GM23338 (cell line): ENCODE results near the gene HSPE1.

Experiments
- CTCF ChIP-seq, 2 experiments: fragments of 200-600 bp in 1 of 2; sonication (generic) in 1 of 2; conservative IDR thresholded peaks; 2 replicates each; pipeline versions ENCODE4 v1.5.1 to v1.6.1; 2016 to 2017; ENCODE audit warnings: antibody characterized with exemption in 2 of 2, low read depth in 2 of 2, mild to moderate bottlenecking in 2 of 2, moderate library complexity in 1 of 2
- EZH2 ChIP-seq: fragments of 200-600 bp; sonication (generic); IDR thresholded peaks from one replicate; pipeline ENCODE4 v1.8.0; 2017; ENCODE audit warnings: antibody characterized with exemption, mild to moderate bottlenecking, low read depth; ENCODE audit not compliant: unreplicated experiment
- POLR2AphosphoS5 ChIP-seq: IDR thresholded peaks from 2 replicates; pipeline ENCODE4 v1.6.1; 2016; ENCODE audit warnings: antibody characterized with exemption, low read depth

GRCh38 chr2:197461057-197461456 lies 39.1 kb upstream of the HSPE1 start:
- TF ChIP-seq CTCF (conservative IDR thresholded peaks at IDR 0.05; ENCODE audit: low read depth in 2 of 2) (no peak), EZH2 (no peak), POLR2AphosphoS5 (no peak)
